HepG2 (cell line): ENCODE measurements around the gene USH2A.

Experiments used
- ARID3A ChIP-seq: IDR thresholded peaks from 2 replicates; pipeline ENCODE4 v1.6.1; 2012; ENCODE audit warnings: low read depth, low read length, improper control_type of control experiment
- BORCS8-MEF2B ChIP-seq: sonication (generic); formaldehyde crosslinking; IDR thresholded peaks from 2 replicates; pipeline ENCODE4 v1.8.0; 2022; ENCODE audit warnings: mild to moderate bottlenecking, missing genetic modification reagents
- CREB3 ChIP-seq: sonication (generic); formaldehyde crosslinking; IDR thresholded peaks from 2 replicates; pipeline ENCODE4 v1.5.0; 2020; ENCODE audit warnings: missing genetic modification reagents
- CTCF ChIP-seq: sonication (generic); formaldehyde crosslinking; IDR thresholded peaks from 2 replicates; pipeline ENCODE4 v1.5.0; 2020; ENCODE audit warnings: mild to moderate bottlenecking, missing genetic modification reagents, moderate library complexity
- EZH2 ChIP-seq: conservative IDR thresholded peaks from 2 replicates; pipeline ENCODE4 v1.6.1; 2012; ENCODE audit warnings: mild to moderate bottlenecking, low read depth, low read length, moderate library complexity
- FIP1L1 ChIP-seq: fragments of 200-400 bp; formaldehyde crosslinking; IDR thresholded peaks from 2 replicates; pipeline ENCODE4 v1.6.1; 2018; ENCODE audit warnings: low read depth, mild to moderate bottlenecking, low read length, moderate library complexity, borderline replicate concordance; ENCODE audit not compliant: insufficient read depth
- PATZ1 ChIP-seq: sonication (generic); formaldehyde crosslinking; IDR thresholded peaks from 2 replicates; pipeline ENCODE4 v1.4.0; 2020; ENCODE audit warnings: missing genetic modification reagents
- POLR2A ChIP-seq, 2 experiments: IDR thresholded peaks; 2 replicates each; pipeline ENCODE4 v1.6.1; 2011; ENCODE audit warnings: low read depth in 2 of 2, low read length in 2 of 2, mild to moderate bottlenecking in 1 of 2, moderate library complexity in 1 of 2; ENCODE audit not compliant: insufficient read depth in 1 of 2
- SRF ChIP-seq: IDR thresholded peaks from 2 replicates; pipeline ENCODE4 v1.6.1; 2011; ENCODE audit warnings: mild to moderate bottlenecking, low read depth, low read length, moderate library complexity
- YY1 ChIP-seq: IDR thresholded peaks from 2 replicates; pipeline ENCODE4 v1.6.1; 2011; ENCODE audit warnings: low read length, low read depth, moderate library complexity, mild to moderate bottlenecking; ENCODE audit not compliant: insufficient read depth, insufficient replicate concordance
- ZBTB43 ChIP-seq: sonication (generic); formaldehyde crosslinking; conservative IDR thresholded peaks from 2 replicates; pipeline ENCODE4 v1.4.0; 2020; ENCODE audit warnings: missing genetic modification reagents
- ZNF670 ChIP-seq: sonication (generic); formaldehyde crosslinking; IDR thresholded peaks from 2 replicates; pipeline ENCODE4 v1.8.0; 2022; ENCODE audit warnings: mild to moderate bottlenecking, missing genetic modification reagents, borderline replicate concordance

- TF ChIP-seq ZBTB43 (CRISPR knock-in tag) (no peak), CREB3 (CRISPR knock-in tag) (no peak), PATZ1 (no peak), CTCF (CRISPR knock-in tag) (no peak), BORCS8-MEF2B (no peak), POLR2A (IDR thresholded peaks at IDR 0.05; ENCODE audit: insufficient read depth in 1 of 2, low read depth in 2 of 2, low read length in 2 of 2) (no peak), YY1 (no peak), SRF (no peak), ZNF670 (no peak), FIP1L1 (no peak), ARID3A (no peak), EZH2 (no peak)
These were observed 548.0 kb downstream of the USH2A start for GRCh38 chr1:215875236-215875635.
